ENCODE results near the gene STK24.

STK24 gene

DNA sequence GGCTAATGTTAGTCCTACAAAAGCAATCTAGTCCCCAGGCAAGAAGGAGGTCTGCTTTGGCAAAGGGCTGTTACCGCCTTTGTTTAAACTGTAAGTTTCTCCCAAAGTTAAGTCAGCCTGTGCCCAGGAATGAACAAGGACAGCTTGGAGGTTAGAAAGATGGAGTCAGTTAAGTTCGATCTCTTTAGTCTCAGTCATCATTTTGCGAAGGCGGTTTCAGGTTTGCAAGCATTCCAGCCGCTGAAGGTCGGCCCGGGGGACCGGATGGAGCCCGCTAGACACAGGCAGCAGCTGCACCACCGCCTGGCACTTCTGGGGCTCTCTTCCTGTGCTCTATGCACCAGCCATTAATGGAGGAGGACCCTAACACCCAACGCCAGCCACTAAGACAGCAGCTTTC, 91.3 kb downstream of the STK24 start (continued):
- TF ChIP-seq TSHZ2 (CRISPR knock-in tag; IDR thresholded peaks at IDR 0.05) (no peak), ZNF70 (CRISPR knock-in tag; IDR thresholded peaks at IDR 0.05) (no peak), ZFP30 (CRISPR knock-in tag; IDR thresholded peaks at IDR 0.05) (no peak), ZFP3 (CRISPR knock-in tag; IDR thresholded peaks at IDR 0.05) (no peak), RARB (CRISPR knock-in tag; IDR thresholded peaks at IDR 0.05) (no peak), BACH2 (CRISPR knock-in tag; IDR thresholded peaks at IDR 0.05; ENCODE audit: borderline replicate concordance) (no peak), CSDC2 (CRISPR knock-in tag; IDR thresholded peaks at IDR 0.05) (no peak)
- TF ChIP-seq, protein P1, sequence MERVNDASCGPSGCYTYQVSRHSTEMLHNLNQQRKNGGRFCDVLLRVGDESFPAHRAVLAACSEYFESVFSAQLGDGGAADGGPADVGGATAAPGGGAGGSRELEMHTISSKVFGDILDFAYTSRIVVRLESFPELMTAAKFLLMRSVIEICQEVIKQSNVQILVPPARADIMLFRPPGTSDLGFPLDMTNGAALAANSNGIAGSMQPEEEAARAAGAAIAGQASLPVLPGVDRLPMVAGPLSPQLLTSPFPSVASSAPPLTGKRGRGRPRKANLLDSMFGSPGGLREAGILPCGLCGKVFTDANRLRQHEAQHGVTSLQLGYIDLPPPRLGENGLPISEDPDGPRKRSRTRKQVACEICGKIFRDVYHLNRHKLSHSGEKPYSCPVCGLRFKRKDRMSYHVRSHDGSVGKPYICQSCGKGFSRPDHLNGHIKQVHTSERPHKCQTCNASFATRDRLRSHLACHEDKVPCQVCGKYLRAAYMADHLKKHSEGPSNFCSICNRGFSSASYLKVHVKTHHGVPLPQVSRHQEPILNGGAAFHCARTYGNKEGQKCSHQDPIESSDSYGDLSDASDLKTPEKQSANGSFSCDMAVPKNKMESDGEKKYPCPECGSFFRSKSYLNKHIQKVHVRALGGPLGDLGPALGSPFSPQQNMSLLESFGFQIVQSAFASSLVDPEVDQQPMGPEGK (CRISPR knock-in tag; IDR thresholded peaks at IDR 0.05; ENCODE audit: borderline replicate concordance): no peak

DNA sequence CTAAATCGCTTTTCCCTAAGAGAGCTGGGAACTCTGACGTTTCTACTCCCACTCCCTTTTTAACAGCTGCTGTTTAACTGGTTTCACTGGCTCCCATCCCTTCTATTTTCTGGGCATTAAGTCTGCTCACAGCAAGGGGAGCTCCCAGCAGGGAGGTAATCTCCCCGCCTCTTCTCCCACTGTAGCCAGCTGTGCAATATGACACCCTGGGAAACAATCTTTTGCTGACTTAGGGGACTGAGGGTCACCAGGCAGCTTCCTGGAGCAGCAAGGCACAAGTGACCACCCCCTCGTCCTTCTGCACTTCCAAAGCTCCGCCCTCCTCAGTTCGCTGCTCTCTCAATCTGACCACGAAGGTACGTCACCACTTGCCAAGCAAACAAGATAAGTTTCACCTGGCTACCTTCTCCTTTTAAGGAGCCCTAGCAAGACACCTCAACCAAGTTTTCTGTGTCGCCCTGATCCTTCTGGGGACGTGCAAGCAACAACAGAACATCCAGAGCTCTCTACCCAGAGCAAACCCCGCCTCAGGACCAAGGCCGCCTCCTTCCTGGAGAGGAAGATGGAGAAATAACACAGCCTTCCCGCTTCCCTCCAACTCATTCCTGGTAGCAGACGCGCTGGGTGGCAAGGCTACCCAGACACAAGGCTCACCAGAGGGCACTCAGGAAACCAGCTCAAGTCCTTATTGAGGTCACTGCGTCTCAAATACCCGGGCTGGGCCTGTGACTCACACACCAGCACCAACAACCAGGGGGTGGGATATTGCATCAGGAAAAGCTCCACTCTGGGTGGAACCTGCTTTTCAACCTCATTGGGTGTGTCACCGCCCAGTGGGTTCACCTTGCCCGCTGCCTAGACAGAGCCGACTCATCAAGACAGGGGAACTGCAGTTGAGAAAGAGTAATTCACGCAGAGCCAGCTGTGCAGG, 92.4 kb downstream of the STK24 start:
- TF ChIP-seq ZNF70 (CRISPR knock-in tag; IDR thresholded peaks at IDR 0.05) (no peak), RARB (CRISPR knock-in tag; IDR thresholded peaks at IDR 0.05) (no peak), CSDC2 (CRISPR knock-in tag; IDR thresholded peaks at IDR 0.05) (no peak), ISL1 (CRISPR knock-in tag; IDR thresholded peaks at IDR 0.05) (no peak), OSR1 (CRISPR knock-in tag; IDR thresholded peaks at IDR 0.05) (no peak), ESRRG (CRISPR knock-in tag; IDR thresholded peaks at IDR 0.05) (no peak), TSHZ2 (CRISPR knock-in tag; IDR thresholded peaks at IDR 0.05) (no peak), ZNF565 (CRISPR knock-in tag; conservative IDR thresholded peaks at IDR 0.05; ENCODE audit: low read depth) (no peak)
- TF ChIP-seq, protein P2, sequence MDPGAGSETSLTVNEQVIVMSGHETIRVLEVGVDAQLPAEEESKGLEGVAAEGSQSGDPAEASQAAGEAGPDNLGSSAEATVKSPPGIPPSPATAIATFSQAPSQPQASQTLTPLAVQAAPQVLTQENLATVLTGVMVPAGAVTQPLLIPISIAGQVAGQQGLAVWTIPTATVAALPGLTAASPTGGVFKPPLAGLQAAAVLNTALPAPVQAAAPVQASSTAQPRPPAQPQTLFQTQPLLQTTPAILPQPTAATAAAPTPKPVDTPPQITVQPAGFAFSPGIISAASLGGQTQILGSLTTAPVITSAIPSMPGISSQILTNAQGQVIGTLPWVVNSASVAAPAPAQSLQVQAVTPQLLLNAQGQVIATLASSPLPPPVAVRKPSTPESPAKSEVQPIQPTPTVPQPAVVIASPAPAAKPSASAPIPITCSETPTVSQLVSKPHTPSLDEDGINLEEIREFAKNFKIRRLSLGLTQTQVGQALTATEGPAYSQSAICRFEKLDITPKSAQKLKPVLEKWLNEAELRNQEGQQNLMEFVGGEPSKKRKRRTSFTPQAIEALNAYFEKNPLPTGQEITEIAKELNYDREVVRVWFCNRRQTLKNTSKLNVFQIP (CRISPR knock-in tag; IDR thresholded peaks at IDR 0.05; ENCODE audit: borderline replicate concordance, low read depth): no peak
- ATAC-seq: peak; percentile 91

DNA sequence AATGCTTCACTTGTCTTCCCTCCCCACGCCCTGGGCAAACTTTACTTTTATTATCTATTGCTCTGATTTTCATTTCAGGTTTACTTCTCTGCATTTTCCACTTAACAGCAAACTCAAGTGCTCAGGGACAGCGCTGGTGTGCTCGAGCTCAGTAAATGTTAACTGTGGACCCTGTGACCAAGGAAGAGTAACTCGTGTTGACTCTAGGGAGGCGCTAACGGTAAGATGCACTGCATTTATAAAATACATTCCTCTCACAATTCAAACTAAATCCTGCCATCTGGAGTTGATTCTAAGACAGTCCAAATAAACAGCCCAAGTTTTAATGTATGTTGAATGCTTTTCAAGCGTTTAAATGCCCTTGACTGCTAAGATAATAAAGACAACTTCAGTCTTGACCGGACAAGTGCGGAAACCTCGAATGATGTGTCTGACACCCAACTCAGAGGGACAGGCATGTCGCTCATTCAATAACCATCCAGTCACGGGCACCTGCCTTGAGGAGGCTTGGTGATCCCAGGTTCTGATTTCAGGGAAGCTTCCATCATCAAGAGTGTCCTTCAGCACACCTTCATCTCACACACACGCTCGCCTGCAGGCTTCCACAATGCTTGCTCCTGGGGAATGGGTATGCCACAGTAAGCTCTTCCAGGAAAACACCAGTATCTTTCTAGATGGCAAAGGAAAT, 93.2 kb downstream of the STK24 start:
- ATAC-seq: no peak; the same call in 2 of the 3 replicates
- TF ChIP-seq BACH2 (CRISPR knock-in tag; IDR thresholded peaks at IDR 0.05; ENCODE audit: borderline replicate concordance): no peak
- TF ChIP-seq ZFP3 (CRISPR knock-in tag; IDR thresholded peaks at IDR 0.05): no peak
- TF ChIP-seq ESRRG (CRISPR knock-in tag; IDR thresholded peaks at IDR 0.05): no peak
- no peak for TF ChIP-seq GLIS3 (CRISPR knock-in tag; IDR thresholded peaks at IDR 0.05)
- TF ChIP-seq ZNF70 (CRISPR knock-in tag; IDR thresholded peaks at IDR 0.05): no peak
- no peak for TF ChIP-seq TSHZ2 (CRISPR knock-in tag; IDR thresholded peaks at IDR 0.05)
- TF ChIP-seq TOX (CRISPR knock-in tag; IDR thresholded peaks at IDR 0.05; ENCODE audit: borderline replicate concordance): no peak
- no peak for TF ChIP-seq TCF4 (CRISPR knock-in tag; IDR thresholded peaks at IDR 0.05; ENCODE audit: borderline replicate concordance)
- no peak for TF ChIP-seq ZNF8 (CRISPR knock-in tag; IDR thresholded peaks at IDR 0.05)
- TF ChIP-seq, protein P2 (CRISPR knock-in tag; IDR thresholded peaks at IDR 0.05; ENCODE audit: borderline replicate concordance, low read depth): no peak
- no peak for TF ChIP-seq PPARA (CRISPR knock-in tag; IDR thresholded peaks at IDR 0.05; ENCODE audit: borderline replicate concordance)
- TF ChIP-seq ZNF565 (CRISPR knock-in tag; conservative IDR thresholded peaks at IDR 0.05; ENCODE audit: low read depth): no peak
- no peak for TF ChIP-seq ARNTL (CRISPR knock-in tag; IDR thresholded peaks at IDR 0.05; ENCODE audit: borderline replicate concordance, low read depth)
- no peak for TF ChIP-seq RARB (CRISPR knock-in tag; IDR thresholded peaks at IDR 0.05)
